SH-SY5Y (cell line): ENCODE data around the gene IL6ST.

Experiments
- GATA2 ChIP-seq: IDR thresholded peaks from 2 replicates; pipeline ENCODE4 v1.6.1; 2011; ENCODE audit warnings: mild to moderate bottlenecking, low read depth, low read length
- GATA3 ChIP-seq: IDR thresholded peaks from 2 replicates; pipeline ENCODE4 v1.6.1; 2011; ENCODE audit warnings: low read depth, mild to moderate bottlenecking, low read length, moderate library complexity

The IL6ST gene

GRCh38 chr5:55988979-55989638 lies 5.7 kb downstream of the IL6ST start:
- TF ChIP-seq GATA3: no peak
- TF ChIP-seq GATA2: no peak

DNA sequence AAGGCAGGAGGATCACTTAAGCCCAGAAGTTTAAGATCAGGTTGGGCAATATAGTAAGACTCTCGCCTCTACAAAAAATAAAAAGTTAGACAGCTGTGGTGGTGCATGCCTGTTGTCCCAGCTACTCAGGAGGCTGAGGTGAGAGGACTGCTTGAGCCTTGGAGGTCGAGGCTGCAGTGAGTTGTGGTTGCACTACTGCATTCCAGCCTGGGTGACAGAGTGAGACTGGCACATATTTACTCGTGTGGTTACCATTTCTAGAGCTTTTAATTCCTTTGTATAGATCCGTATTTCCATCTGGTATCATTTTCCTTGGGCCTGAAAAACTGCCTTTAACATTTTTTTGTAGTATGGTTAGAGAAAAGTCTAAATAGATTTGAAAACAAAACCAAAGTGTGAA lies 7.8 kb downstream of the IL6ST start:
- no peak for TF ChIP-seq GATA2
- no peak for TF ChIP-seq GATA3

GRCh38 chr5:55985181-55985580 lies 9.6 kb downstream of the IL6ST start:
- TF ChIP-seq GATA3 (no peak), GATA2 (no peak)

GRCh38 chr5:55983986-55984385 lies 10.8 kb downstream of the IL6ST start:
- TF ChIP-seq GATA2 (no peak), GATA3 (no peak)

DNA sequence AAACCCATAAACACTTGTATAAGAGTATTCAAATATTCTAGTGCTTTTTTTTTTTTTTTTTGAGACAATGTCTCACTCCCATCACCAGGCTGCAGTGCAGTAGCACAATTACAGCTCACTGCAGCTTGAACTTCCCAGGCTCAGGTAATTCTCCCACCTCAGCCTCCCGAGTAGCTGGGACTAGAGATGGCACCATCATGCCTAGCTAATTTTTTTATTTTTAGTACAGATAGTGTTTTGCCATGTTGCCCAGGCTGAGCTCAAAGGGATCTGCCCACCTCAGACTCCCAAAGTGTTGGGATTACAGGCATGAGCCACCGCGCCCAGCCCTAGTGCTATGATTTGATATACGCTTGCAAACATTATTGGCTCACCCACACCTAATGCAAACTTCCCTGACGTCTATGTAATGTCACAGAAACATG lies 11.8 kb downstream of the IL6ST start:
- TF ChIP-seq GATA2 (no peak), GATA3 (no peak)

DNA sequence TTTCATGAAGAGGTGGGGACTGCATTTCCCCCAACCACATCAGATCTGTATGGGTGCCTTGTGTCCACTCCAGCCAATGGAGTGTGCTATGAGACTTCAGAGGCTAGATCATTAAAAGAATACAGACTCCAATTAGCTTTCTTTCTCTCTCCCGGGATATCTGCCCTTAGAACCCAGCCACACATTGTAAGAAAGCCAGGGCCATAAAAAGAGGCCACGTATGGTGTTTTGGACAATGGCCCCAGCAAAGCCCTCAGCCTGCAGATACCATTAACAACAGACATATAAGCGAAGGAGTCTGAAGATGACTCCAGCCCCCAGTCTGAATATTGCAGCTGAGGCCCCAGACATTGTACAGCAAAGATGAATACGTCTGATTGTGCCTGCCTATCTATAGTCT lies 21.5 kb downstream of the IL6ST start:
- no peak for TF ChIP-seq GATA2
- TF ChIP-seq GATA3: no peak

DNA sequence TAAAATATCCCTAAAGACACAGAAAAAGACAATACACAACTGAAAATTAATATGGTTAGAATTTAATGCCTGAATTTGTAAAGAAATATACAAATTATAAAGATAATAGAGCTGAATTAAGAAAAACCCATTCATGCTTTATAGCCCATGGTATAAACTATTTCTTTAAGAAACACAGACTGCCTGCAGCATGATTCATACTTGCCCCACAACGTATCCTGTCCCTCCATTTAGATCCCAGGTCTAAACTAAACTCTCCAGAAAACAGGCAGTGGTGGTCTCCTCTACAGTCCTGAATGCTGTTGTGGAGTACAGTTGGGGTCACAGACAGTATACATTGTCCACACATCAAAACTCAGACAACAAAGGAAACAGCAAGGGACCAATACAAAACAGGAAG lies 24.8 kb downstream of the IL6ST start:
- TF ChIP-seq GATA2 (no peak), GATA3 (no peak)

GRCh38 chr5:55966284-55966683 lies 28.5 kb downstream of the IL6ST start:
- TF ChIP-seq GATA3 (no peak), GATA2 (no peak)

GRCh38 chr5:55965525-55965924 lies 29.2 kb downstream of the IL6ST start:
- TF ChIP-seq GATA2 (no peak), GATA3 (no peak)

DNA sequence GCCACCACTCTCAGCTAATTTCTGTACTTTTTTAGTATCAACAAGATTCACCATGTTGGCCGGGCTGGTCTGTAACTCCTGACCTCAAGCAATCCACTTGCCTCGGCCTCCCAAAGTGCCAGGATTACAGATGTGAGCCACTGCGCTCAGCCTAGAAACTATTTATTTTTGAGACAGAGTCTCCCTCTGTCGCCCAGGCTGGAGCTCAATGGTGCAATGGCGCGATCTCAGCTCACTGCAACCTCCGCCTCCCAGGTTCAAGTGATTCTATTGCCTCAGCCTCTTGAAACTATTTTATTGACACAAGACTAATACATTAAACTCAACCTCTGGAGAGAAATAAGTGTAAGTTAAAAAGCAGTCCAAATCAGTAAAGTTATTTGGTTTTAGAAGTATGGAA lies 34.0 kb downstream of the IL6ST start:
- no peak for TF ChIP-seq GATA3
- TF ChIP-seq GATA2: no peak

GRCh38 chr5:55959208-55959607 lies 35.6 kb downstream of the IL6ST start:
- TF ChIP-seq GATA2 (no peak), GATA3 (no peak)

DNA sequence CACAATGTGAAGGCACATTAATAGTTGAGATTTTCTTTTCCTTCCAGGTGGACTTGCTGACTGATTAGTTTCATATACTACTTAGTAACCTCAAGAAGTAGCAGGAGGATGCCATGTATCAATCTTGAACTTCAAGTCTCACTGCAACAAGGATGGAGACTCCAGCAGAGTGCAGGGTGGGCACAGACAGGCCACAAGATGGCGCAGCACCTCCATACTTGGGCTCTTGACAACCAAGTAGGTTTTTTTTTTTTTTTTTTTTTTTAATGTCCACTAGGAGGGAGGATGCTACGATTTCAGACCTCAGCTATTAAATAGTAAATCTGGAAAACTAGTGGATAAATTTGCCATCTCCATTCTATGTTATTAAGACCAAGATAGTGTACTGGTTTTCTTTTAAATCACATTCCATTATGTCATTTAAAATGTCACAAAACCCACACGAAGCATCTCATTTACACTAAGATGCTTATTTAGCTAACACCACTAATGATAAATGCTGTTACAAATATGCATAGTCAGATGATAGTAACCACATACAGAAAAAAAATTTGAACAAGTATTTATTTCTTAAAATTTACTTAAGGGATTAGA lies 58.6 kb downstream of the IL6ST start:
- TF ChIP-seq GATA3: no peak
- TF ChIP-seq GATA2: no peak

- TF ChIP-seq GATA3 (no peak), GATA2 (no peak)
Measured at GRCh38 chr5:55935371-55935770, 59.4 kb downstream of the IL6ST start.

- TF ChIP-seq GATA2 (no peak), GATA3 (no peak)
Measured at GRCh38 chr5:55934720-55935119, 60.0 kb downstream of the IL6ST start.

DNA sequence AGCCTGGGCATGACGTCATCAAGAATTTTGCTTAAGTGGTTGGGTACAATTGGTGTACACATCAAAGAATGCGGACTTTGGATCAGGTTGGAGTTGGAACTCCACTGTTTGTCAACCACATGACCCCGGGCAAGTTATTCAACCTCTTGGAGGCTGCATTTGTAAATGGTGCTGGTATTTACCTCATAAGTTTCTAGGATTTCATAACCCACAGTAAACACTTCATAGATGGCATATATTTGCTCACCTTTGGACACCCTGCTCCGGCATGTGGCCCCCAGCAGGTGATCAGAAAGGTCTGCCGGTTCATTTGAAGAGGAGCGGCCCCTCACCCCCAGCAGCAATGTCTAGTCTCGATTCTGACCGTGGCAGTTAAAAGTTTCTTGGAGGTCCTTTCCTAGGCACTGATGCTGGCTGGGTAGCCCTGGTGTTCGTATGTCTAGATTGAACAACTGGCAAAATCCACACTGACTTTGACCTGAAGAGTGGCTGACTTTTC lies 60.6 kb downstream of the IL6ST start:
- TF ChIP-seq GATA3 (no peak), GATA2 (no peak)
